ENCODE measurements around the gene KRTAP3-2. TPM values are rescaled to one million over a fixed set of nuclear protein-coding genes. Genes with fewer than 3 reads are reported as not detected.

KRTAP3-2 gene
- total RNA-seq, 1 experiment from 2014 or later, result not detected

DNA sequence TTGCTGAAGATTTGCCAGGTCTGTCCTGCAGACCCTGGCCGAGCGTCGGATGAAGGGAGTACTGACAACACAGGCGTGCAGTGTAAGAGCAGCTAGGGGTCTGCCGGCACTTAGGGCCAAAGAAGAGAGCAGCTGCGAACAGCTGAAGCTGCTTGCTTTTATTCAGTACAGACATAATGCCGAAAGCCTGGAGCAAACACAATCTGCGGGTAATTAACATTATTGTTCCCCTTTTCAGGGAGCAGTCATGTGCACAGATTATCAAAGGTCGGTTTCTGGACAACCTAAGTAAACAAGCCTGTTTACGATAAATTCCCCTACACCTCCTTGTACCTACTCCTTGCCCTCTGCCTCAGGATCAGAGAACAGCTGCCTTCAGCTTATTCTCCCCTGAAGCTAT lies 50.3 kb downstream of the KRTAP3-2 start:
- Histone ChIP-seq H3K36me3 (ENCODE audit: control insufficient read depth in 1 of 2, insufficient read depth in 2 of 2, low read length in 2 of 2) (0 out of 4 replicates have a peak, but pooled peaks cover 0 to 4% of the 10 kb centered on the region in 2 experiments), H3K4me2 (ENCODE audit: low read length) (peak overlapping the region; percentile 28), H3K27ac (ENCODE audit: low read depth, low read length) (peak overlapping the region; percentile 99), H3K9me2 (ENCODE audit: insufficient read depth) (no peaks in the 10 kb centered on the region), H3K9me3 (ENCODE audit: control insufficient read depth in 1 of 2, insufficient read depth in 1 of 2, low read depth in 1 of 2, low read length in 2 of 2) (peaks cover 0 to 3% of the 10 kb centered on the region in 2 experiments; a peak in 1 of 4 replicates), H2AFZ (ENCODE audit: low read depth, low read length, poor library complexity, severe bottlenecking) (no peak overlapping the region), H3K79me2 (ENCODE audit: insufficient read depth, low read length) (no peaks in the 10 kb centered on the region), H3K27me3 (ENCODE audit: insufficient read depth, low read length) (no peaks in the 10 kb centered on the region), H4K20me1 (ENCODE audit: insufficient read depth) (no peaks in the 10 kb centered on the region), H3K4me1 (ENCODE audit: control insufficient read depth in 1 of 2, insufficient read depth in 2 of 2, low read length in 2 of 2) (peaks cover 58 to 96% of the 10 kb centered on the region in 2 experiments), H3K4me3 (replicated peaks in 1 of 2; ENCODE audit: low read depth in 1 of 2, low read length in 2 of 2) (no peak overlapping the region), H3K9ac (ENCODE audit: low read length) (peak overlapping the region; percentile 63)
- no TSS peak for BruUV-seq (replicated peaks)
- ATAC-seq, result no peak
- intact Hi-C loops (cut with micrococcal nuclease), result no loop called here
- ChIA-PET POLR2A (interaction anchor here (0.7 to 1.1 kb wide), 2 partner anchors 8 to 373 kb away, joined by 3 to 4 read pairs; no protein-coding TSS in a partner anchor), RAD21 (ENCODE audit: low non-redundant PET in 1 of 2, low total read pairs in 2 of 2, uncharacterized antibody in 2 of 2, unreplicated experiment in 2 of 2) (no interaction called here), CTCF (no interaction called here)
- no peak for DNase-seq (ENCODE audit: low read depth, low spot score)
- TF ChIP-seq ZNF274 (IDR thresholded peaks at IDR 0.05; ENCODE audit: low read depth, low read length) (no peak), RAD21 (IDR thresholded peaks at IDR 0.05; ENCODE audit: low read depth) (no peak), EZH2 (IDR thresholded peaks at IDR 0.05) (no peak), EGR1 (IDR thresholded peaks at IDR 0.05; ENCODE audit: low read depth) (no peak), JUND (IDR thresholded peaks at IDR 0.05) (no peak), CBX3 (IDR thresholded peaks at IDR 0.05; ENCODE audit: low read depth) (no peak), SRF (IDR thresholded peaks at IDR 0.05; ENCODE audit: low read depth) (no peak), CEBPB (IDR thresholded peaks at IDR 0.05; ENCODE audit: low read depth) (no peak), YY1 (IDR thresholded peaks at IDR 0.05; ENCODE audit: extremely low read depth, insufficient replicate concordance, low read depth, low read length) (no peak), SP1 (IDR thresholded peaks at IDR 0.05; ENCODE audit: low read depth) (no peak), POLR2AphosphoS5 (IDR thresholded peaks at IDR 0.05; ENCODE audit: low read depth, low read length) (no peak), POLR2A (IDR thresholded peaks at IDR 0.05; ENCODE audit: borderline replicate concordance, extremely low read depth, insufficient read depth, insufficient read length) (no peak), ZFX (IDR thresholded peaks at IDR 0.05) (no peak)
- TF ChIP-seq, protein P1, sequence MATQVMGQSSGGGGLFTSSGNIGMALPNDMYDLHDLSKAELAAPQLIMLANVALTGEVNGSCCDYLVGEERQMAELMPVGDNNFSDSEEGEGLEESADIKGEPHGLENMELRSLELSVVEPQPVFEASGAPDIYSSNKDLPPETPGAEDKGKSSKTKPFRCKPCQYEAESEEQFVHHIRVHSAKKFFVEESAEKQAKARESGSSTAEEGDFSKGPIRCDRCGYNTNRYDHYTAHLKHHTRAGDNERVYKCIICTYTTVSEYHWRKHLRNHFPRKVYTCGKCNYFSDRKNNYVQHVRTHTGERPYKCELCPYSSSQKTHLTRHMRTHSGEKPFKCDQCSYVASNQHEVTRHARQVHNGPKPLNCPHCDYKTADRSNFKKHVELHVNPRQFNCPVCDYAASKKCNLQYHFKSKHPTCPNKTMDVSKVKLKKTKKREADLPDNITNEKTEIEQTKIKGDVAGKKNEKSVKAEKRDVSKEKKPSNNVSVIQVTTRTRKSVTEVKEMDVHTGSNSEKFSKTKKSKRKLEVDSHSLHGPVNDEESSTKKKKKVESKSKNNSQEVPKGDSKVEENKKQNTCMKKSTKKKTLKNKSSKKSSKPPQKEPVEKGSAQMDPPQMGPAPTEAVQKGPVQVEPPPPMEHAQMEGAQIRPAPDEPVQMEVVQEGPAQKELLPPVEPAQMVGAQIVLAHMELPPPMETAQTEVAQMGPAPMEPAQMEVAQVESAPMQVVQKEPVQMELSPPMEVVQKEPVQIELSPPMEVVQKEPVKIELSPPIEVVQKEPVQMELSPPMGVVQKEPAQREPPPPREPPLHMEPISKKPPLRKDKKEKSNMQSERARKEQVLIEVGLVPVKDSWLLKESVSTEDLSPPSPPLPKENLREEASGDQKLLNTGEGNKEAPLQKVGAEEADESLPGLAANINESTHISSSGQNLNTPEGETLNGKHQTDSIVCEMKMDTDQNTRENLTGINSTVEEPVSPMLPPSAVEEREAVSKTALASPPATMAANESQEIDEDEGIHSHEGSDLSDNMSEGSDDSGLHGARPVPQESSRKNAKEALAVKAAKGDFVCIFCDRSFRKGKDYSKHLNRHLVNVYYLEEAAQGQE (IDR thresholded peaks at IDR 0.05; ENCODE audit: low read depth), result no peak
- TF ChIP-seq, protein P2, sequence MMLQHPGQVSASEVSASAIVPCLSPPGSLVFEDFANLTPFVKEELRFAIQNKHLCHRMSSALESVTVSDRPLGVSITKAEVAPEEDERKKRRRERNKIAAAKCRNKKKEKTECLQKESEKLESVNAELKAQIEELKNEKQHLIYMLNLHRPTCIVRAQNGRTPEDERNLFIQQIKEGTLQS (IDR thresholded peaks at IDR 0.05), result no peak
- TF ChIP-seq, protein P3, sequence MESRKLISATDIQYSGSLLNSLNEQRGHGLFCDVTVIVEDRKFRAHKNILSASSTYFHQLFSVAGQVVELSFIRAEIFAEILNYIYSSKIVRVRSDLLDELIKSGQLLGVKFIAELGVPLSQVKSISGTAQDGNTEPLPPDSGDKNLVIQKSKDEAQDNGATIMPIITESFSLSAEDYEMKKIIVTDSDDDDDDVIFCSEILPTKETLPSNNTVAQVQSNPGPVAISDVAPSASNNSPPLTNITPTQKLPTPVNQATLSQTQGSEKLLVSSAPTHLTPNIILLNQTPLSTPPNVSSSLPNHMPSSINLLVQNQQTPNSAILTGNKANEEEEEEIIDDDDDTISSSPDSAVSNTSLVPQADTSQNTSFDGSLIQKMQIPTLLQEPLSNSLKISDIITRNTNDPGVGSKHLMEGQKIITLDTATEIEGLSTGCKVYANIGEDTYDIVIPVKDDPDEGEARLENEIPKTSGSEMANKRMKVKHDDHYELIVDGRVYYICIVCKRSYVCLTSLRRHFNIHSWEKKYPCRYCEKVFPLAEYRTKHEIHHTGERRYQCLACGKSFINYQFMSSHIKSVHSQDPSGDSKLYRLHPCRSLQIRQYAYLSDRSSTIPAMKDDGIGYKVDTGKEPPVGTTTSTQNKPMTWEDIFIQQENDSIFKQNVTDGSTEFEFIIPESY (IDR thresholded peaks at IDR 0.05; ENCODE audit: extremely low read depth, insufficient replicate concordance, low read length), result no peak

Measured in HCT116 (cell line).